Epithelial cell of proximal tubule (primary cell): ENCODE results near the gene MAPKBP1. TPM values are rescaled to one million over a fixed set of nuclear protein-coding genes. Genes with fewer than 3 reads are reported as not detected.

Source experiments
- DNase-seq: peaks from one replicate; pipeline ENCODE4 v3.0.0-alpha.2; 2011; ENCODE audit warnings: low read depth
- H3K4me3 ChIP-seq: 2 replicates; pipeline ENCODE4 v1.5.1; 2011; ENCODE audit warnings: low read depth, mild to moderate bottlenecking, low read length
- CTCF ChIP-seq: conservative IDR thresholded peaks from 2 replicates; pipeline ENCODE4 v1.5.1; 2012; ENCODE audit warnings: low read depth, mild to moderate bottlenecking, low read length
- total RNA-seq: library from RNA; depleted of rRNA; stranded (reverse); fragments of >200 nt; gene quantifications from 2 replicates; pipeline ENCODE4 v1.2.3, GENCODE V29; 2015

The MAPKBP1 gene
- total RNA-seq, 1 donor from 2014 or later = 14.4 TPM

DNA sequence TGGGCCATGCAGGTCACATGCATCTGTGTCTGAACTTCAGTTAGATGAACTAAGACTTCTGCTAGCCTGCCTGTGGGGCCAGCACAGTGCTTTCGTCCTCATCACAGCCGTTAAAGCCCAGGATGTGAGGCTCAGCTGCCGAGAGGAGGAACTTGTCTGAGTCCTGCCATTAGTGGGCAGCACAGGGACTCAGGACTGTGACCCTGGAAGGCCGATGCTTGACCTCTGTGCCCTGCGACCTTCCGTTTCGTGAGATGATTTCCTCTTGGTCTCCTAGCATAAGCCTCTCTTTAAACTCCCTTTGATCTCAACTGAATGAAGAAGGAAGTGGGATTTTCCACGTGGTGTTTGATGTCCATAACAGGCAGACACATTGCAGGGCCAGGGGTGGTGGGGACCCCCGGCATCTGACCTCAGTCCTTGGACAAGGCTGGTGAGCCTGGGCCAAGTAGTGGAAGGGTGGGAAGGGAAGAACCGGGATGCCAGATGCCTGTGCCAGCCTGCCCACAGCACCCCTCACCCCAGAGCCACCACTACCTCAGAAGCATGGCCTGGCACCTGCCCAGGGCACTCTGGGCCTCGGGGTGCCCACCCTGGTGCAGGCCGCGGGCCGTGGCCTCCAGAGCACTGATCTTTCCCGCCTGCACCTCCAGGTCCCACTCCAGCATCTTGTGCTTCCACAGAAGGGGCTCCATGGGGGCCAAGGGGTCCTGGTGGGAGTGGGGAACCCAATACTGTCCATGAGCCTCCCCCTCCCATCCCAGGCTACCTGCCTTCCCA, 86.0 kb downstream of the MAPKBP1 start:
- no peak overlapping the region for H3K4me3 ChIP-seq
- DNase-seq = no peak
- peak; percentile 8 for TF ChIP-seq CTCF

- DNase-seq = no peak
- H3K4me3 ChIP-seq = no peak overlapping the region
- TF ChIP-seq CTCF = no peak
Observed at GRCh38 chr15:41861736-41862356, 87.6 kb downstream of the MAPKBP1 start.

GRCh38 chr15:41862515-41863116, 88.3 kb downstream of the MAPKBP1 start:
- no peak overlapping the region for H3K4me3 ChIP-seq
- TF ChIP-seq CTCF = no peak
- no peak for DNase-seq

- no peak for DNase-seq
- H3K4me3 ChIP-seq = no peak overlapping the region
- TF ChIP-seq CTCF = no peak
Observed at GRCh38 chr15:41865490-41866055, 91.3 kb downstream of the MAPKBP1 start.

DNA sequence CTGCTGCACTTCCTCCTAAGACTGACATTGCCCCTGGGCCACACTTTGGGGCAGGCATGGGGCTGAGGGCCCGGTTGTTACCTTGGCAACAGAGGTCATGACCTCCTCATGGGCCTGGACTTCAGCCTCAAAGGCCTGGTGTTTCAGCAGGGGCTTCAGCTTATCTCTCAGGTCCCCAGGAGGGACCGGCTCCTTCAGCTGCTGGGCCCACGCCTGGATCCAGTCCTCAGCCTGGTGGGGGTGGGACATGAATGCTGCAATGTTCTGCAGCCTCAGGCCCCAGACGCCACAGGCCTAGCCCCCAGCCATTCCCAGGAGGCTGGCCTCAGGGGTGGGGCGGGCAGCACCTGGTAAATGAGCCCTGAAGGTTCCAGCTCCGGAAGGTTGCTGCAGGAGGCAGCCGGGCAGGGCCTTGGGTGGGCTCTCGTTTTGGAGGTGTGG, 92.0 kb downstream of the MAPKBP1 start:
- no peak overlapping the region for H3K4me3 ChIP-seq
- DNase-seq = no peak
- TF ChIP-seq CTCF = no peak

DNA sequence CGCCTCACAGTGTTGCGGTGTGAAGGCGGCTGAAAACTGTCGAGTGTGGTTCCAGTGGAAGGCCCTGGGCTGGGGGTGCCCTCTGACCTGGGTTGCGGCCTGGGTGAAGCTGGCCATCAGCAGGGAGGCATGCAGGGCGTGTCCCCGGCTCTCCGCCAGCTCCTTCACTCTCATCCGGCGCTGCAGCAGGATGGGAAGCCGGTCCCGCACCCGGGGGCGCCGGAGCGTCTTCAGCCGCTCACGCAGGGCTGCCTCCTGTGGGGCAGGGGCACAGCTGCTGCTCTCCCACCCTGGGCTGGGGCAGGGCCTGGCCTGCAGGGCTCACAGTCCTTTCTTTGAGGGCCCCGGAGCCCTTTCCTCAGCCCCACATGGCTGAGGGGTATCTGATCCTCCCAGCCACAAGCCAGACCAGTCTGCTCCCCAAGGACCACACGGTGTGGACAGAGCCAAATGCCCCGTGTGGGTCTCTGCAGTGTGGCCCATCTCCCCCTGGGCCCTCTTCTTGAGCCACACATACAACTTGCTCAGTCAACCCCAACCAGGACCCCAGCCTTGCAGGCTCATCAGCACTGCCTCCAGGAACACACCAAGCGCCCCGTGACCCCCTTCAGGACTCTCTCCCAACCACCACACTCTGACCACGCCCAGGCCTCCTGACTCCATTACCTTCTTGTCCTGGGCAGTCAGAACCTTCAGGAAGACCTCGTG, 92.7 kb downstream of the MAPKBP1 start:
- no peak for DNase-seq
- no peak for TF ChIP-seq CTCF
- H3K4me3 ChIP-seq = no peak overlapping the region
